ENCODE results near the gene COL19A1. TPM values are rescaled to one million over a fixed set of nuclear protein-coding genes. Genes with fewer than 3 reads are reported as not detected.

Gene COL19A1
- total and polyA plus RNA-seq, 4 donors: 0.09 to 4.4 (median 0.80) TPM; not detected in 1

DNA sequence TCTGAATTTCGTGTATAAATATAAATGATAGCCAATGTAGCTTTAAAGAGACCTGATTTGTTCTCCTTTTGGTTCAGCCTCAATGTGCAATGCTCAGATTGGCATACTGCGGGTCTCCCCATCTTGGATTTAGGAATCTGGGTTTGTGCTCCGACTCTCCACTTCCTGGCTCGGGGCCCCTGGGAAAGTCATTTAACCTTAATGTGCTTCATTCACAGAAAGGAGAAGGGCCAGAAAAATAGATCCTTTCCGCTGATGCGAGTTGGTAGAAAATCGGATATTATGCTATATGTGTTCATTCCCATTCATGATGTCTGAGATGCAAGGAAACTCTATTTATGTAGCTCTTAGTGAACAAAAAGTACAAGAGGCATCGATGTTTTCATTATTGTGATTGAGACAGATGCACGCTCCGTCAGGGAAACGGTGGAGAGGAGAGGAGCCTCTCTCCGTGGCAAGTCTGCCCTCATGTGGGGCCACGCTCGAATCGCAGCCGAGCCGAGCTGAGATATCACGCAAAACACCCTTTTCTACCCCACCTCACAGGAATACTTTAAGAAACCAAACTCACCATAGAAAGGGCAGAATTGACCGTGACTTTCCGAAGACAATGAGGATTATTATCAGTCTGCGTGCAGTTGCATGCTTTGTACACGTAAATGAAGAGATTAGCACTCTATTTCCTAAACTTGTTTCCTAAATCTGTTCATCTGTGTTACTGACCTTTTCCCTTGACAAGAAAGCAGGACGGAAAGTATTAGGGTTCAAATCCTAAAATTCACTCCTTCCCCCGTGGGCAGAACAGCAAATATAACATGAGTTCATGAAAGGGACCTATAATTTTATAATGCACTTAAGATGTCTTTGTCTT, 300.0 kb downstream of the COL19A1 start:
- Histone ChIP-seq H3K36me3 (ENCODE audit: control insufficient read depth in 4 of 4, insufficient read depth in 4 of 4, low read length in 4 of 4) (no peaks in the 10 kb centered on the region), H3K9ac (ENCODE audit: insufficient read depth in 1 of 2, low read length in 2 of 2) (peak overlapping the region in 1 of 2 donors; percentile 44), H3K4me1 (ENCODE audit: control insufficient read depth in 5 of 5, insufficient read depth in 5 of 5, low read length in 5 of 5) (peaks cover 0 to 14% (median 3%) of the 10 kb centered on the region in 5 donors), H3K4me3 (no peak overlapping the region), H3K9me3 (ENCODE audit: control insufficient read depth in 4 of 4, insufficient read depth in 3 of 4, low read length in 3 of 4) (peaks cover 0 to 5% (median 0%) of the 10 kb centered on the region in 4 donors), H3K27me3 (ENCODE audit: control insufficient read depth in 3 of 3, insufficient read depth in 3 of 3, low read length in 2 of 3) (peaks cover 0 to 8% (median 4%) of the 10 kb centered on the region in 3 donors), H3K27ac (ENCODE audit: low read depth in 1 of 2, low read length in 1 of 2) (no peak overlapping the region)
- DNase-seq (peak; percentile 63 to 69 (median 68)), ATAC-seq (ENCODE audit: insufficient read depth, low FRiP score) (peak; percentile 69)
- 15% methylated on average over 24 of the region's 24 CpGs for WGBS, 2 donors
- TF ChIP-seq, protein P1, sequence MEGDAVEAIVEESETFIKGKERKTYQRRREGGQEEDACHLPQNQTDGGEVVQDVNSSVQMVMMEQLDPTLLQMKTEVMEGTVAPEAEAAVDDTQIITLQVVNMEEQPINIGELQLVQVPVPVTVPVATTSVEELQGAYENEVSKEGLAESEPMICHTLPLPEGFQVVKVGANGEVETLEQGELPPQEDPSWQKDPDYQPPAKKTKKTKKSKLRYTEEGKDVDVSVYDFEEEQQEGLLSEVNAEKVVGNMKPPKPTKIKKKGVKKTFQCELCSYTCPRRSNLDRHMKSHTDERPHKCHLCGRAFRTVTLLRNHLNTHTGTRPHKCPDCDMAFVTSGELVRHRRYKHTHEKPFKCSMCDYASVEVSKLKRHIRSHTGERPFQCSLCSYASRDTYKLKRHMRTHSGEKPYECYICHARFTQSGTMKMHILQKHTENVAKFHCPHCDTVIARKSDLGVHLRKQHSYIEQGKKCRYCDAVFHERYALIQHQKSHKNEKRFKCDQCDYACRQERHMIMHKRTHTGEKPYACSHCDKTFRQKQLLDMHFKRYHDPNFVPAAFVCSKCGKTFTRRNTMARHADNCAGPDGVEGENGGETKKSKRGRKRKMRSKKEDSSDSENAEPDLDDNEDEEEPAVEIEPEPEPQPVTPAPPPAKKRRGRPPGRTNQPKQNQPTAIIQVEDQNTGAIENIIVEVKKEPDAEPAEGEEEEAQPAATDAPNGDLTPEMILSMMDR (IDR thresholded peaks at IDR 0.05; ENCODE audit: control extremely low read depth, extremely low read depth): no peak

DNA sequence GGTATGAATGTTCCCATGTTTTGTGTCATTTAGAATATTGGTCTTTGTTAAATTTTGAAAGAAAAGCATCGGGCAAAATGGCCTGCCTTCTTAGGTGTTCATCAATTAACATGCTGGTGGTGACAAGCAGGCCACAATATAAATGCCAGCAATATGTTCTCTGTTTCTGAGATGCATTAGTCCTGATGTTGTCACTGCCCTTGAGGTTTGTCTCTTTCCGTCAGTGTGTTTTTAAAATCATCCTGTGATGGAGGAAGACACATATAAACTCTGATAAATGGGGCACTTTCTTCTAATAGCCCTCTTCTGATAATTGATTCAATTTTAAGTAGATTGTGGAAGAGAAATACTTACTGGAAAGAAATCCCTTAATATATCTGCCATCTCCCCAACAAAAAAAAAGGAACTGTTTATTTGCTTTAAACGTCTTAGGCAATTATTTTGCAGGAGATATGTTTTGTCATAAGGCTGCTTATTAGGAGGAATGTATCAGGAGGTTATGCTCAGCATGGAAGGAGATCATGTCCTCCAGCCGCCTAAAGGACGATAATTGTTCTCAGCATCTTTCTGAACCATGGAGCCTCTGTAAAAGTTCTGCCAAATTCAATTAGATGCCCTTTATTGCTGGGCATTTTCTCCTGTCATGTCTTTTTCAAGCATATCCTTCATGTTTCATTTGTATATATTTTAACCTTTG, 302.5 kb downstream of the COL19A1 start:
- no peak overlapping the region for H3K4me3 ChIP-seq
- peaks cover 0 to 8% (median 4%) of the 10 kb centered on the region in 3 donors for H3K27me3 ChIP-seq (ENCODE audit: control insufficient read depth in 3 of 3, insufficient read depth in 3 of 3, low read length in 2 of 3)
- TF ChIP-seq, protein P1 (IDR thresholded peaks at IDR 0.05; ENCODE audit: control extremely low read depth, extremely low read depth): no peak
- WGBS, 2 donors: 75% methylated on average over 5 of the region's 5 CpGs
- no peak overlapping the region for H3K27ac ChIP-seq (ENCODE audit: low read depth in 1 of 2, low read length in 1 of 2)
- no peaks in the 10 kb centered on the region for H3K36me3 ChIP-seq (ENCODE audit: control insufficient read depth in 4 of 4, insufficient read depth in 4 of 4, low read length in 4 of 4)
- no peak overlapping the region for H3K9ac ChIP-seq (ENCODE audit: insufficient read depth in 1 of 2, low read length in 2 of 2)
- DNase-seq (no peak), ATAC-seq (ENCODE audit: insufficient read depth, low FRiP score) (no peak)
- H3K4me1 ChIP-seq (ENCODE audit: control insufficient read depth in 5 of 5, insufficient read depth in 5 of 5, low read length in 5 of 5): peaks cover 0 to 15% (median 3%) of the 10 kb centered on the region in 5 donors
- peaks cover 0 to 2% (median 0%) of the 10 kb centered on the region in 4 donors for H3K9me3 ChIP-seq (ENCODE audit: control insufficient read depth in 4 of 4, insufficient read depth in 3 of 4, low read length in 3 of 4)

DNA sequence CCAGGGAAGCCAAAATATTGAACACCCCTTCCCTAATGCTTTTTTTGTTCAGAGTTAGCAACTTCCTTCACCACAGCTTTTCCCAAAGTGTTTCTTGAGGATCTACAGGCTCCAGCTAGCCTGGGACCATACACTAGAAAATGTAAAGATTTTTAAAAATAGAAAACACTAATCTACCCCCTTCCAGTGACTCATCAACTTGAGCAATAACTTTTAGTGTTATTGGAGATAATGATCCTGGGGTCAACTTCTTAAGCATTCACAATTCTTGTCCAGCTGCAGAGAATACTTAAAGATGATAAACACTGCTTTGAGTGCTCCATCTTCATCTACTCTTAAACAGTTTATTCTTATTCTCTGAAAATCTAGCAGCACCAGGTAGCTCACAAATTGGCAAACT, 304.9 kb downstream of the COL19A1 start:
- H3K36me3 ChIP-seq (ENCODE audit: control insufficient read depth in 4 of 4, insufficient read depth in 4 of 4, low read length in 4 of 4): no peaks in the 10 kb centered on the region
- H3K27me3 ChIP-seq (ENCODE audit: control insufficient read depth in 3 of 3, insufficient read depth in 3 of 3, low read length in 2 of 3): peaks cover 0 to 6% (median 4%) of the 10 kb centered on the region in 3 donors
- peak in 1 of 3 donors; percentile 29 for DNase-seq
- H3K27ac ChIP-seq (ENCODE audit: low read depth in 1 of 2, low read length in 1 of 2): no peak overlapping the region
- H3K9ac ChIP-seq (ENCODE audit: insufficient read depth in 1 of 2, low read length in 2 of 2): no peak overlapping the region
- ATAC-seq (ENCODE audit: insufficient read depth, low FRiP score): no peak
- no peaks in the 10 kb centered on the region for H3K9me3 ChIP-seq (ENCODE audit: control insufficient read depth in 4 of 4, insufficient read depth in 3 of 4, low read length in 3 of 4)
- H3K4me1 ChIP-seq (ENCODE audit: control insufficient read depth in 5 of 5, insufficient read depth in 5 of 5, low read length in 5 of 5): peaks cover 0 to 12% (median under 1%) of the 10 kb centered on the region in 5 donors
- TF ChIP-seq, protein P1 (IDR thresholded peaks at IDR 0.05; ENCODE audit: control extremely low read depth, extremely low read depth): no peak
- H3K4me3 ChIP-seq: no peak overlapping the region
